Fibroblast of the aortic adventitia (primary cell): ENCODE results near the gene CLEC9A. TPM values are rescaled to one million over a fixed set of nuclear protein-coding genes. Genes with fewer than 3 reads are reported as not detected.
A peak's percentile ranks its signal among the peaks of the same experiment; 100 is the strongest.
"Not testable (repeated sequence)": the region's sequence is repeated elsewhere in the genome, so short reads cannot be mapped to it uniquely, and the experiment has no call there.

ENCODE experiments used
- DNase-seq: peaks from one replicate; pipeline ENCODE4 v3.0.0-alpha.2; 2010; ENCODE audit warnings: low read depth
- H3K4me3 ChIP-seq: 2 replicates; pipeline ENCODE4 v1.5.1; 2011; ENCODE audit warnings: low read depth, mild to moderate bottlenecking, control low read depth, low read length, moderate library complexity
- total RNA-seq: library from RNA; depleted of rRNA; stranded (reverse); fragments of >200 nt; gene quantifications from 2 replicates; pipeline ENCODE4 v1.2.3, GENCODE V29; 2012; ENCODE audit warnings: low replicate concordance
- TF ChIP-seq, protein P1 (sequence below): IDR thresholded peaks from 2 replicates; pipeline ENCODE4 v1.5.1; 2011; ENCODE audit warnings: mild to moderate bottlenecking, low read length, control low read depth, inconsistent platforms; ENCODE audit not compliant: insufficient read depth

The CLEC9A gene
- total RNA-seq, 1 donor = not detected

DNA sequence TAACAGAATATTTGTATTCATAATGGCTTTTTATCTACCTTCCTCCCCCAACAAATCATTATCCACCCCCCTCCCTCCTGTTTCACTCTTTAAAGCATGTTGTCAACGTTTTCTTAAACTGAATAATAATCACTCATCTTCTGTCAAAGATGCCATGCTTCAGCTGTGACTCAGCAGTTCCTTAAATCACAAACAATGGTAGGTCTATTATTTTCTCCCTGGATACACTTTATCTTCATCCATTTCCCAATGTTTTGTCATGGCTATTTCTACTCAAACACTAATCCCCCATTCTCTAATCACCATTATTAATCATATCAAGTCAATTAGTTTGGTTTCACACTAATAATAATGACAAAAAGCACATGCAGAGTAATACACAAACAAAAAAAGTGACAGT, 13.6 kb upstream of the CLEC9A start:
- peak; percentile 20 for DNase-seq
- TF ChIP-seq, protein P1, sequence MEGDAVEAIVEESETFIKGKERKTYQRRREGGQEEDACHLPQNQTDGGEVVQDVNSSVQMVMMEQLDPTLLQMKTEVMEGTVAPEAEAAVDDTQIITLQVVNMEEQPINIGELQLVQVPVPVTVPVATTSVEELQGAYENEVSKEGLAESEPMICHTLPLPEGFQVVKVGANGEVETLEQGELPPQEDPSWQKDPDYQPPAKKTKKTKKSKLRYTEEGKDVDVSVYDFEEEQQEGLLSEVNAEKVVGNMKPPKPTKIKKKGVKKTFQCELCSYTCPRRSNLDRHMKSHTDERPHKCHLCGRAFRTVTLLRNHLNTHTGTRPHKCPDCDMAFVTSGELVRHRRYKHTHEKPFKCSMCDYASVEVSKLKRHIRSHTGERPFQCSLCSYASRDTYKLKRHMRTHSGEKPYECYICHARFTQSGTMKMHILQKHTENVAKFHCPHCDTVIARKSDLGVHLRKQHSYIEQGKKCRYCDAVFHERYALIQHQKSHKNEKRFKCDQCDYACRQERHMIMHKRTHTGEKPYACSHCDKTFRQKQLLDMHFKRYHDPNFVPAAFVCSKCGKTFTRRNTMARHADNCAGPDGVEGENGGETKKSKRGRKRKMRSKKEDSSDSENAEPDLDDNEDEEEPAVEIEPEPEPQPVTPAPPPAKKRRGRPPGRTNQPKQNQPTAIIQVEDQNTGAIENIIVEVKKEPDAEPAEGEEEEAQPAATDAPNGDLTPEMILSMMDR = no peak

GRCh38 chr12:10018386-10018785, 12.1 kb upstream of the CLEC9A start:
- no peak overlapping the region for H3K4me3 ChIP-seq
- peak; percentile 24 for DNase-seq
- TF ChIP-seq, protein P1 = no peak

More for the DNA sequence above, 13.6 kb upstream of the CLEC9A start:
- no peak overlapping the region for H3K4me3 ChIP-seq

- no peak overlapping the region for H3K4me3 ChIP-seq
- DNase-seq = no peak
- TF ChIP-seq, protein P1 = no peak
Measured at GRCh38 chr12:10021342-10021741, 9.1 kb upstream of the CLEC9A start.

DNA sequence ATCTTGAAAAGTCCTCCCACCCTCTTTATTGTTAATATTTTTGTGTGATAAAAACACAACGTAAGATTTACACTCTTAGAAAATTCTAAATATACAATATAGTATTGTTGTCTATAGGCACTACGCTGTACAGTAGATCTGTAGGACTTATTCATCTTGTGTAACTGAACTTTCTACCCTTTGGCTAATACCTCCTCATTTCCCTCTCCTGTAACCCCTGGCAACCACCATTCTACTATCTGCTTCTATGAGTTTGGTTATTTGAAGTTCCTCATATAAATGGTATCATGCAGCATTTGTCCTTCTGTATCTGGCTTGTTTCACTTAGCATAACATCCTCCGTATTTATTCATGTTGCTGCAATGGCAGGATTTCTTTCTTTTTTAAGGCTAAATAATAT, 5.2 kb upstream of the CLEC9A start:
- DNase-seq = no peak

GRCh38 chr12:10026666-10027065, 3.8 kb upstream of the CLEC9A start:
- H3K4me3 ChIP-seq, DNase-seq: not testable (repeated sequence)

More for the DNA sequence above, 5.2 kb upstream of the CLEC9A start:
- TF ChIP-seq, protein P1 = no peak
- H3K4me3 ChIP-seq = no peak overlapping the region

GRCh38 chr12:10027311-10027710, 3.2 kb upstream of the CLEC9A start:
- TF ChIP-seq, protein P1 = no peak
- DNase-seq = no peak
- H3K4me3 ChIP-seq = no peak overlapping the region

- DNase-seq = no peak
- no peak overlapping the region for H3K4me3 ChIP-seq
- TF ChIP-seq, protein P1 = no peak
Measured at GRCh38 chr12:10027721-10028120, 2.8 kb upstream of the CLEC9A start.
